Nephron (organoid): Measurements from ENCODE around the gene C6orf62.
"Not testable (repeated sequence)": the region's sequence is repeated elsewhere in the genome, so short reads cannot be mapped to it uniquely, and the experiment has no call there.

Source experiments
- H3K27ac Mint-ChIP-seq, 3 experiments: 2 replicates each; pipeline ENCODE4 v1.8.0; 2020; ENCODE audit warnings: mixed read lengths in 3 of 3, mild to moderate bottlenecking in 2 of 3, moderate library complexity in 1 of 3
- H3K27me3 Mint-ChIP-seq: 2 replicates; pipeline ENCODE4 v1.8.0; 2021; ENCODE audit warnings: low read depth, mild to moderate bottlenecking, moderate library complexity, mixed read lengths
- H3K36me3 Mint-ChIP-seq: 2 replicates; pipeline ENCODE4 v1.8.0; 2020; ENCODE audit warnings: low read depth, mixed read lengths
- H3K4me1 Mint-ChIP-seq: 2 replicates; pipeline ENCODE4 v1.8.0; 2020; ENCODE audit warnings: mixed read lengths
- H3K4me3 Mint-ChIP-seq, 3 experiments: 2 replicates each; pipeline ENCODE4 v1.8.0; 2020; ENCODE audit warnings: mild to moderate bottlenecking in 3 of 3, mixed read lengths in 3 of 3, moderate library complexity in 2 of 3
- H3K9me3 Mint-ChIP-seq: 2 replicates; pipeline ENCODE4 v1.8.0; 2020; ENCODE audit warnings: mixed read lengths
- CTCF ChIP-seq, 3 experiments: fragments of 200-600 bp; sonication (generic); IDR thresholded peaks; one replicate each; pipeline ENCODE4 v1.5.0; 2021; ENCODE audit warnings: antibody characterized with exemption in 3 of 3; ENCODE audit not compliant: unreplicated experiment in 3 of 3

The C6orf62 gene

DNA sequence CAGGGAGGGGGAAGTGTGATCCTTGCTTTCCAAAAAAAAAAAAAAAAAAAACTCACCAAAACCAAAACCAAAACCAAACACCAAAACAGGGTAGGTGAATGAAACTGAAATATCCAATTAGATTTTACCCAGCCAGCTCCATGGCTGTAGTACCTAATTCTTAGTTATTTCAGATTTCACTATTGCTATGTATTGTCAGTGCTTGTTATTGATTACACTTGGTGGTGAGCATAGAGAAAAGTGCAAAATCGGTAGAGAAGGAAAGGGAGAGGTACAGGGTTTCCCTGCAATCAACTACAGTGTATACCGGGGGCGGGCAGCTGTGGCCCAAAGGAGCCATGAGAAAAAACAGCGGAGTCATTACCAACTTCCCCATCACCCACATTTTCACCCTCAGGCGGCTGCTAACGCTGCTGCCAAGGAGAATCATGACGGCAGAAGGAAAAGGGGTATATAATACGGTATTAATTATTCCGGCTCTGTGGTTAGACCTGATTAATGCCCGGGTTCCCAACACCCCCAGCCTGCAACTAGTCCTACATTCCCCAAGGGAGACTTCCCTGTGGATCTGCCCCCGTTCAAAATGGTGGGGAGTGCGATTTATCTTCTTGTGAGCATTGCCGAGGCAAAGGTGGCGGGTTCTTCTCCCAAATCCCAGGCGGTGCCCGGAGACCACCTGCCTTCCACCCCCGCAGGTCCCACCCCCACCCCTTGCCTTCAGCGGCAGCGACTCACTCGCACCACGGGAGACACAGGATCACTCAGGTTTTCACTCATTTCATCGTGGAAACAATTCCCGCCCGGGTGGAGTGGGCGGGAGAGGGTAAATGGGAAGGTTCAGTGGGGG, at the start of gene C6orf62:
TSS of gene C6orf62 (minus strand) at position 30 of the 847 bp plus-strand sequence. CDS start 486 bp downstream, outside the sequence.
- Mint-ChIP-seq H3K4me1 (peaks cover 28% of the 10 kb centered on the region), H3K9me3 (no peaks in the 10 kb centered on the region), H3K36me3 (peaks cover 32% of the 10 kb centered on the region), H3K4me3 (peak within 1 kb of the TSS; percentile 87 to 89 (median 87)), H3K27ac (peak within 1 kb of the TSS; percentile 98 to 100 (median 100)), H3K27me3 (no peaks in the 10 kb centered on the region)
- TF ChIP-seq CTCF (IDR thresholded peaks at IDR 0.05; ENCODE audit: unreplicated experiment in 3 of 3) = no peak

GRCh38 chr6:24768361-24768760, 49.4 kb upstream of the C6orf62 start:
- Mint-ChIP-seq H3K27ac (no peak overlapping the region), H3K27me3 (no peaks in the 10 kb centered on the region), H3K36me3 (no peaks in the 10 kb centered on the region), H3K4me3 (no peak overlapping the region), H3K4me1 (no peaks in the 10 kb centered on the region), H3K9me3 (no peaks in the 10 kb centered on the region)
- no peak for TF ChIP-seq CTCF (IDR thresholded peaks at IDR 0.05; ENCODE audit: unreplicated experiment in 3 of 3)

DNA sequence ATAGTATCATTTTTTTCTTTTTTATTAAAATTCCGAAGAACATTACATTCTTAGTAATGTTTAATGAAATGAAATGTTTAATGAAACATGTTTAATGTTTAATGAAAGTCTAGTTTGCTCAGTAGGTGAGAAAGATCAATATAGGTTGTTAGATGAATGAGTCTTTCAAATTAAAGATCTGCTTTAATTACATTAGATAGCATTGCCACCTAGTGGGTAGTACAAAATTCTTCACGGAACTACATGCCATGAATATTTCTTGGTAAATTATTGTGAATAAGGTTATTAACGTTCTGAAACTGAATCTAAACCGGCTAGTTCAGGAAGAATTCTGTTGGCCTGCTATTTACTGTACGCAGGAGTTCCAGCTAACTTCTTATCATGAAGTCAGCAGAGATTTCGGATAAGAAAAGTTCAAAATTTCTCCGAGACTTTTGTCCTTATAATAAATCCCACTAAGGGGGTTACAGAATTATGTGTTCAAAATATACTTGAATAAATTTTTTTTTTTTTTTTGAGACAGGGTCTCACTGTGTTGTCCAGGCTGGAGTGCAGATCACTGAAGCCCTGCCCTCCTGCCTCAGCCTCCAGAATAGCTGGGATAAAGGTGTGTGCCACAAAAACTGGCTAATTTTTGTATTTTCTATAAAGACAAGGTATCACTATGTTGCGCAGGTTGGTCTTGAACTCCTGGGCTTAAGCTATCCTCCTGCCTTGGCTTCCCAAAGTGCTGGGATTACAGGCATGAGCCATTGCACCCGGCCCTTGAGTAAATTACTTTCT, 47.9 kb upstream of the C6orf62 start:
- no peaks in the 10 kb centered on the region for H3K36me3 Mint-ChIP-seq
- no peak overlapping the region for H3K4me3 Mint-ChIP-seq
- no peaks in the 10 kb centered on the region for H3K9me3 Mint-ChIP-seq
- peak; percentile 28 to 46 (median 43) for TF ChIP-seq CTCF (IDR thresholded peaks at IDR 0.05; ENCODE audit: unreplicated experiment in 3 of 3)
- no peaks in the 10 kb centered on the region for H3K27me3 Mint-ChIP-seq
- no peak overlapping the region for H3K27ac Mint-ChIP-seq
- no peaks in the 10 kb centered on the region for H3K4me1 Mint-ChIP-seq

GRCh38 chr6:24765968-24766367, 47.0 kb upstream of the C6orf62 start:
- H3K27ac Mint-ChIP-seq, H3K4me3 Mint-ChIP-seq, H3K9me3 Mint-ChIP-seq, H3K4me1 Mint-ChIP-seq, H3K36me3 Mint-ChIP-seq, H3K27me3 Mint-ChIP-seq: not testable (repeated sequence)

DNA sequence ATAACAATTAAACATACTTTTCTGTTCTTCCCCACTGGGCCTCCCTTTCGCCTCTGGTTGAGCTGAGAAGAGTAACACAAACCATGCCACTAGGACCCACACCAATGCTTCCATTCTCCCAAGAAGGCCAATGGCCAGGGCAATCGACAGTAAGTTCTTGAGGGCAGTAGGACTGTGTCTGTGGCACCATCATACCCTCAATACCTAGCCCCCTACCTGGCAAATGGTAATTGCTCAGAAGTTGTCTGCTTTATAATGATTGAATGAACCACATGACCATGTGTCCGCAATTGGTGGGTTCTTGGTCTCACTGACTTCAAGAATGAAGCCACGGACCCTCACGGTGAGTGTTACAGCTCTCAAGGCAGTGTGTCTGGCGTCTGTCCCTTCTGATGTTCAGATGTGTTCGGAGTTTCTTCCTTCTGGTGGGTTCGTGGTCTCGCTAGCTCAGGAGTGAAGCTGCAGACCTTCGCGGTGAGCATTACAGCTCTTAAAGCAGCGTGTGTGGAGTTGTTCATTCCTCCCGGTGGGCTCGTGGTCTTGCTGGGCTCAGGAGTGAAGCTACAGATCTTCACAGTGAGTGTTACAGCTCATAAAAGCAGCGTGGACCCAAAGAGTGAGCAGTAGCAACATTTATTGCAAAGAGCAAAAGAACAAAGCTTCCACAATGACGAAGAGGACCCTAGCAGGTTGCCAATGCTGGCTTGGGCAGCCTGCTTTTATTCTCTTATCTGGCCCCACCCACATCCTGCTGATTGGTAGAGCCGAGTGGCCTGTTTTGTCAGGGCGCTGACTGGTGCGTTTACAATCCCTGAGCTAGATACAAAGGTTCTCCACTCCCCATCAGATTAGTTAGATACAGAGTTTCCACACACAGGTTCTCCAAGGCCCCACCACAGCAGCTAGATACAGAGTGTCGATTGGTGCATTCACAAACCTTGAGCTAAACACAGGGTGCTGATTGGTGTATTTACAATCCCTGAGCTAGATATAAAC, 46.2 kb upstream of the C6orf62 start:
- H3K9me3 Mint-ChIP-seq, H3K4me3 Mint-ChIP-seq, H3K36me3 Mint-ChIP-seq, H3K27me3 Mint-ChIP-seq, H3K4me1 Mint-ChIP-seq, H3K27ac Mint-ChIP-seq: not testable (repeated sequence)

GRCh38 chr6:24763578-24763977, 44.6 kb upstream of the C6orf62 start:
- H3K9me3 Mint-ChIP-seq = no peaks in the 10 kb centered on the region
- no peaks in the 10 kb centered on the region for H3K4me1 Mint-ChIP-seq
- H3K4me3 Mint-ChIP-seq = no peak overlapping the region
- no peak overlapping the region for H3K27ac Mint-ChIP-seq
- H3K27me3 Mint-ChIP-seq = no peaks in the 10 kb centered on the region
- no peak for TF ChIP-seq CTCF (IDR thresholded peaks at IDR 0.05; ENCODE audit: unreplicated experiment in 3 of 3)
- H3K36me3 Mint-ChIP-seq = no peaks in the 10 kb centered on the region
